ENCODE data around the gene CRYZ. TPM values are rescaled to one million over a fixed set of nuclear protein-coding genes. Genes with fewer than 3 reads are reported as not detected.

The CRYZ gene
- total and polyA plus RNA-seq, 5 donors: 22.2 to 51.1 (median 36.8) TPM

DNA sequence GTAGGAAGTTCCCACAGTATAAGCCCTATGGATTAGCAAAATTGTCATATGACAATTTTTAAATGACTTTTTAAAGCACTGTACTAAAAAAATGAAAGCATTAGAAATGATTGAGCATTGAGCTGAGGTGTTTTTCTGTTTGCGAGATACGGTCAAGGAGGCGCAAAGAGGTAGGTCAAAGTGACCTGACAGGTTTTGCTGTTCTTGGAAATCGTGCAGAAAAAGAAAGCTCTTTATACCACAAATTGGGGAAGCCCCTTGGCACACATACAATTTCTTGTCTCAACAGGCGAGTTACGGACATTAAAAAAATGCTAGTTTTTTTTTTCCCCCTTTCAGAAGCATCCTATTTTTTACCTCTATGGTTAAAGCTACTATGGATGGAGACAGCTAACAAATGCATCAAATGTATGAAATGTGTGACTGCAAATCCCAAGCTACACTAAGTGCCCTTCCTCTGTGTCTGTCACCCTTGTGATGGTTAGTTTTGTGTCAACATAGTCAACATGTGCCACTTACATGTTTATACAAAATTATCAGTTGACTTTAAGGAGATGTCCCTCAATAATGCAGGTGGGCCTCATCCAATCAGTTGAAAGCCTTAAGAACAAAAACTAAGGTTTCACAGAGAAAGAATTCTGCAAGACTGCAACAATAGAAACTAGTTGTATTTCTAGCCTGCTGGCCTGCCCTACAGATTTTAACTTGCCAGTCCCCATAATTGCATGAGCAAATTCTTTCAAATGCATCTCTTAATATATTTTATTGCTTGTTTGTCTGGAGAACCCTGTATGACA, 29.3 kb downstream of the CRYZ start:
- DNase-seq (no peak), ATAC-seq (no peak)
- no peaks in the 10 kb centered on the region for H3K27me3 ChIP-seq (ENCODE audit: control insufficient read depth, insufficient read depth)
- WGBS: 95% methylated on average over 6 of the region's 6 CpGs
- intact Hi-C loops (cut with DNase I): no loop called here
- H3K4me1 ChIP-seq (ENCODE audit: control insufficient read depth, insufficient read depth, low read length): no peaks in the 10 kb centered on the region
- H3K9me3 ChIP-seq (ENCODE audit: control insufficient read depth, low read length): no peaks in the 10 kb centered on the region
- no peak overlapping the region for H3K4me3 ChIP-seq (ENCODE audit: low read length)
- H3K27ac ChIP-seq (ENCODE audit: low read length): no peak overlapping the region

DNA sequence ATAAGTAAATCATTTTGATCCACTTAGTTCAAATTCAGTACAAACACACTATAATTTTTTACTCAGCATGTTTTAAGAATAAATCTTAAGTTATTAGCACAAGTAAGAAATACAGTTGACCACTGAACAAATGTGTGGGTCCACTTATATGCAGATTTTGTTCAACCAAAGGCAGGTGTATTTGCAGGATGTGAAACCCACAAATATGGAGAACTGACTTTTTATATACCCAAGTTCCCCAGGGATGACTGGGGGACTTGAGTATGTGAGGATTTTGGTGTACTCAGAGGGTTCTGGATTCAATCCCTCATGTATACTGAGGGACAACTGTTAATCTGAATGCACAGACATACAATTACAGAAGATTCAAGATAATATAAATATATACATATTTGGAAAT, 33.5 kb downstream of the CRYZ start:
- no peaks in the 10 kb centered on the region for H3K9me3 ChIP-seq (ENCODE audit: control insufficient read depth, low read length)
- H3K4me3 ChIP-seq (ENCODE audit: low read length): no peak overlapping the region
- no peak overlapping the region for H3K27ac ChIP-seq (ENCODE audit: low read length)
- intact Hi-C loops (cut with DNase I): no loop called here
- no peak for ATAC-seq
- no peak for DNase-seq
- no peaks in the 10 kb centered on the region for H3K4me1 ChIP-seq (ENCODE audit: control insufficient read depth, insufficient read depth, low read length)
- no peaks in the 10 kb centered on the region for H3K27me3 ChIP-seq (ENCODE audit: control insufficient read depth, insufficient read depth)

DNA sequence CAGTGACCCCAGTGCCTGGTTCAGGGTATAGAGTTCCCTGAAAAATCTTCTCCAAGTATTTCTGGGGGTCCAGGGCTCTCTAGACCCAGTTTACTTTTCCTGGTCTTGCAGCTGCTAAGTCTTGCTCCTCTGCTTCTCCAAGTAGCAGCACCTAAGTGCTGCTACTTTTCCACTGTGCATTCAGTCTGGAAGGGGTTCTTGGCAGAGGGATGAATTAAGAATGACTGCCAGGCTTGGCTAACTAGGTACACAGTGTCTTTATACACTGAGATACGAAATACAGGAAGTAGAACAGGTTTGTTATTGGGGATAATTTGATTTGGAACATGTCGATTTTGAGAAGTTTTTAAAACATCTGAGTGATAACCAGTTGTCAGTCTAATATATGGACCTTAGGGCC, 35.0 kb downstream of the CRYZ start:
- 68% methylated on average over 2 of the region's 2 CpGs for WGBS
- H3K27ac ChIP-seq (ENCODE audit: low read length): no peak overlapping the region
- DNase-seq (no peak), ATAC-seq (no peak)
- H3K9me3 ChIP-seq (ENCODE audit: control insufficient read depth, low read length): no peaks in the 10 kb centered on the region
- intact Hi-C loops (cut with DNase I): no loop called here
- H3K27me3 ChIP-seq (ENCODE audit: control insufficient read depth, insufficient read depth): no peaks in the 10 kb centered on the region
- no peak overlapping the region for H3K4me3 ChIP-seq (ENCODE audit: low read length)
- no peaks in the 10 kb centered on the region for H3K4me1 ChIP-seq (ENCODE audit: control insufficient read depth, insufficient read depth, low read length)

- no peaks in the 10 kb centered on the region for H3K4me1 ChIP-seq (ENCODE audit: control insufficient read depth, insufficient read depth, low read length)
- no peaks in the 10 kb centered on the region for H3K27me3 ChIP-seq (ENCODE audit: control insufficient read depth, insufficient read depth)
- no peak for ATAC-seq
- intact Hi-C loops (cut with DNase I): no loop called here
- no peak overlapping the region for H3K4me3 ChIP-seq (ENCODE audit: low read length)
- WGBS: 53% methylated on average over 2 of the region's 2 CpGs
- no peak overlapping the region for H3K27ac ChIP-seq (ENCODE audit: low read length)
- no peaks in the 10 kb centered on the region for H3K9me3 ChIP-seq (ENCODE audit: control insufficient read depth, low read length)
- no peak for DNase-seq
These were observed 39.4 kb downstream of the CRYZ start for GRCh38 chr1:74693473-74693872.

- DNase-seq (no peak), ATAC-seq (no peak)
- Histone ChIP-seq H3K27me3 (ENCODE audit: control insufficient read depth, insufficient read depth) (no peaks in the 10 kb centered on the region), H3K9me3 (ENCODE audit: control insufficient read depth, low read length) (no peaks in the 10 kb centered on the region), H3K4me3 (ENCODE audit: low read length) (no peak overlapping the region), H3K27ac (ENCODE audit: low read length) (no peak overlapping the region), H3K4me1 (ENCODE audit: control insufficient read depth, insufficient read depth, low read length) (no peaks in the 10 kb centered on the region)
- WGBS: 82% methylated on average over 4 of the region's 4 CpGs
- intact Hi-C loops (cut with DNase I): no loop called here
These were observed 41.9 kb downstream of the CRYZ start for GRCh38 chr1:74690909-74691308.

GRCh38 chr1:74690364-74690696, 42.5 kb downstream of the CRYZ start:
- H3K27ac ChIP-seq (ENCODE audit: low read length): no peak overlapping the region
- no peak for ATAC-seq
- intact Hi-C loops (cut with DNase I): no loop called here
- DNase-seq: no peak
- H3K4me3 ChIP-seq (ENCODE audit: low read length): no peak overlapping the region
- 28% methylated on average over 2 of the region's 2 CpGs for WGBS
- no peaks in the 10 kb centered on the region for H3K4me1 ChIP-seq (ENCODE audit: control insufficient read depth, insufficient read depth, low read length)
- H3K27me3 ChIP-seq (ENCODE audit: control insufficient read depth, insufficient read depth): no peaks in the 10 kb centered on the region
- no peaks in the 10 kb centered on the region for H3K9me3 ChIP-seq (ENCODE audit: control insufficient read depth, low read length)

- no peak for ATAC-seq
- no peak overlapping the region for H3K4me3 ChIP-seq (ENCODE audit: low read length)
- no peak overlapping the region for H3K27ac ChIP-seq (ENCODE audit: low read length)
- WGBS: 29% methylated on average over 5 of the region's 5 CpGs
- no peak for DNase-seq
- H3K27me3 ChIP-seq (ENCODE audit: control insufficient read depth, insufficient read depth): no peaks in the 10 kb centered on the region
- no peaks in the 10 kb centered on the region for H3K9me3 ChIP-seq (ENCODE audit: control insufficient read depth, low read length)
- no peaks in the 10 kb centered on the region for H3K4me1 ChIP-seq (ENCODE audit: control insufficient read depth, insufficient read depth, low read length)
- intact Hi-C loops (cut with DNase I): no loop called here
These were observed 43.1 kb downstream of the CRYZ start for GRCh38 chr1:74689621-74690363.

DNA sequence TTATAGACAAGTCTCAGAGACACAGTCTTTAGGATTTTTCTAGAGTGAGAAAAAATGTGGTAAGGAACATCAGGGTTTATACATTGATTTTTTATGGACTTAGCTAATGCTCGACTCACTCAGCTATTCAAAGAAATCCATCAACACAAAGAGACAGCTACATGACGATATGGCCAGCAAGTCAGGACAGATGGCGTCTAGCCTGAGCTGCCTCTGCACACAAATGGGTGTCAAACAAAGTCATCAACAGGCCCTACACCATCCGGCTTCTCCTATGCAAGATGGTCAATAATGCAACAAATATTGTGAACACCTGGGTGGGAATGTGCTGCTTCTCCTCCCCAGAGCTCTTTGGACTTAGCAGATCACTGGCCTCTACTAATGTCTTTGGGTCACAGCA, 45.9 kb downstream of the CRYZ start:
- Histone ChIP-seq H3K27me3 (ENCODE audit: control insufficient read depth, insufficient read depth) (no peaks in the 10 kb centered on the region), H3K9me3 (ENCODE audit: control insufficient read depth, low read length) (no peaks in the 10 kb centered on the region), H3K27ac (ENCODE audit: low read length) (no peak overlapping the region), H3K4me3 (ENCODE audit: low read length) (no peak overlapping the region), H3K4me1 (ENCODE audit: control insufficient read depth, insufficient read depth, low read length) (no peaks in the 10 kb centered on the region)
- ATAC-seq (no peak), DNase-seq (no peak)
- intact Hi-C loops (cut with DNase I): no loop called here
- WGBS: 85% methylated on average over 4 of the region's 4 CpGs

DNA sequence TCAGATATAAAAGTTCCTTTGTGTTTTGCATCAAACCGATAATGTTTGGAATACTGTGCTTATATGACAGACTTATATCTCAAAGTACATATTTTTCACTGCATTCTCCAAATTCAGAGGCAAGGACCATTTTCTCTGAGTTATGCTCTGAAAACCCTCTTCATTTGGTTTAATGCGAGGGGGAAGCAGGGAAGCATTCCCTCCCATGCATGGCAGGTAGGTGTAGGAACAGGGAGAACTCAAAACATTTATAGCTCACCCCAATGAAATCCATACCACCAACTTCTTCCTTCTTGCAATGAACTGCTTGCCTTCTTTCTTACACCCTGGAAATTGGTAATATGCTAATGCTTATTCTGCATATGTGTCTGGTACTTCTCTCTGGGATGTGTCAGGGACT, 48.5 kb downstream of the CRYZ start:
- H3K27me3 ChIP-seq (ENCODE audit: control insufficient read depth, insufficient read depth): no peaks in the 10 kb centered on the region
- WGBS: 93% methylated on average over 2 of the region's 2 CpGs
- no peak overlapping the region for H3K4me3 ChIP-seq (ENCODE audit: low read length)
- H3K4me1 ChIP-seq (ENCODE audit: control insufficient read depth, insufficient read depth, low read length): no peaks in the 10 kb centered on the region
- H3K27ac ChIP-seq (ENCODE audit: low read length): no peak overlapping the region
- ATAC-seq: no peak
- intact Hi-C loops (cut with DNase I): no loop called here
- no peaks in the 10 kb centered on the region for H3K9me3 ChIP-seq (ENCODE audit: control insufficient read depth, low read length)
- DNase-seq: no peak

DNA sequence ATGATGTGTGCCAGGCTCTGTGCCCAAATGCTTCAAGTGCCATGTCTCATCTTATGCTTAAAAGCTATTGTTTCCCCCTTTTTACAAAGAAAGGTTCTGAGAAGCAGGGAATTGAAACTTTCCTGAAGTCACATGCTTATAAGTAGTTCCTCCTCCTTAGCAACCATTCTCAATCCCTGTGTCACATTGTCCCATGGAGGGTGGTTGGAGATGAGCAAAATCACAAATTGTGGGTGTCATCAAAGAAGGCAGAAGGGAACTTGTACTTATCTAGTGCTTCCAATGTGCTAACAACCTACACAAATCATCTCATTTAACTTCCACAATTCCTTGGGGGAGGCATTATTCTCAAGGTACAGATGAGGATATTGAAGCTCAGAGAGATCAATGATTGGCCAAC, 49.2 kb downstream of the CRYZ start:
- ATAC-seq: no peak
- DNase-seq: no peak
- Histone ChIP-seq H3K4me1 (ENCODE audit: control insufficient read depth, insufficient read depth, low read length) (no peaks in the 10 kb centered on the region), H3K4me3 (ENCODE audit: low read length) (no peak overlapping the region), H3K27me3 (ENCODE audit: control insufficient read depth, insufficient read depth) (no peaks in the 10 kb centered on the region), H3K27ac (ENCODE audit: low read length) (no peak overlapping the region), H3K9me3 (ENCODE audit: control insufficient read depth, low read length) (no peaks in the 10 kb centered on the region)
- intact Hi-C loops (cut with DNase I): no loop called here

DNA sequence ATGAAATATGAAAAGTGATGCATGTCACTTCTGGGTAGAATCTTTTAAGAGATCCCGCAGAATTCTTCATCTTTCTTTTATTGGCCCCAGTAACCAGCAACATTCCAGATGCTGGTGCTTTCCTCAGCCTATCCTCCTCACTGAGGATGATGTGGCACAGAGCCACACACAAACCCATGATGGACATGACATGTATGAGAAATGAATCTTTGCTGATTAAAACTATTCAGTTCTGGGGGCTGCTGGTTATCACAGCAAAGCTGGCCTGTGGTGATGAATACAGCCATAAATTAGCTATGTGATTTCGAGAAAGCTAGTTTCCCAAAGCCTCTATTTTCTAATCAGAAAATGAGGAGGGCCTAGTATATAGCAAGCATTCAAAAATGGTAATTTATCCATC, 51.0 kb downstream of the CRYZ start:
- H3K4me3 ChIP-seq (ENCODE audit: low read length): no peak overlapping the region
- WGBS: 88% methylated on average over 2 of the region's 2 CpGs
- no peaks in the 10 kb centered on the region for H3K9me3 ChIP-seq (ENCODE audit: control insufficient read depth, low read length)
- DNase-seq (no peak), ATAC-seq (no peak)
- H3K27me3 ChIP-seq (ENCODE audit: control insufficient read depth, insufficient read depth): no peaks in the 10 kb centered on the region
- H3K4me1 ChIP-seq (ENCODE audit: control insufficient read depth, insufficient read depth, low read length): no peaks in the 10 kb centered on the region
- intact Hi-C loops (cut with DNase I): no loop called here
- no peak overlapping the region for H3K27ac ChIP-seq (ENCODE audit: low read length)

Measured in right cardiac atrium (tissue), 5 donors.